A204.1 (cell line): ENCODE measurements around the gene WDR62.

Experiments used
- FAIRE-seq: peaks from 2 replicates; lab custom pipeline; 2012; peaks lifted over from hg19 to GRCh38; lab: Jason Lieb, UNC

The WDR62 gene

DNA sequence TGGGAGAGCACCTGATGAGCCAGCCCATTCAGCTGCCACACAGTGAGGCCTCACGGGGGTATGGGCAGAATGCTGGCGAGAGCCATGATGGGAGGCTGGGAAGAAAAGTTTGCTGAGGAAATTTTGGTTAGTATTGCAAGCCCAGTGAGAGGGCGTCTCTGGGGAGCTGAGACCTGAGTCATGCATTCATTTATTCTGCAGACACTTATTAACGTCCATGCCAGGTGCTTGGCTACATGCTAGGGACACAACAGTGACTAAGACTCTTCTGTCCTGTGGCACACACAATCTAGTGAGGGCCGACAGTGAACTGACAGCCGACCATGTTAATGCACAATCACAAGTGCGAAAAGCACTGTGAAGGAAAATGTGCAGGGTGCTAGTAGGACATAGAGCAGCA lies 27.2 kb downstream of the WDR62 start:
- no peak for FAIRE-seq

DNA sequence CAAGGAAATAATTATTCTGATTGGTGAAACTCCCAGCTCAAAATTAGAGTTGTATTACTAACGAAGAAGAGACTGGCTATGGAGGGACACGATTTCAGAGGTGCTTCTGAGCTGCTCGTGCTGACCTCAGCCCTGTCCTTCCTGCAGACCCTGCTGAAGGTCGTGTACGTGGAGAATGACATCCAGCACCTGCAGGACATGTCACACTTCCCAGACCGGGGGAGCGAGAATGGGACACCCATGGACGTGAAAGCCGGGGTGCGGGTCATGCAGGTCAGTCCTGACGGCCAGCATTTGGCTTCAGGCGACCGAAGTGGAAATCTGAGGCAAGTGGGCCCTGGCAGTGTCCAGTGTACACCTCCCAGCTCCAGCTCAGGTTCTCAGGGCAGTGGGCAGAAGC lies 28.2 kb downstream of the WDR62 start:
- FAIRE-seq: no peak

DNA sequence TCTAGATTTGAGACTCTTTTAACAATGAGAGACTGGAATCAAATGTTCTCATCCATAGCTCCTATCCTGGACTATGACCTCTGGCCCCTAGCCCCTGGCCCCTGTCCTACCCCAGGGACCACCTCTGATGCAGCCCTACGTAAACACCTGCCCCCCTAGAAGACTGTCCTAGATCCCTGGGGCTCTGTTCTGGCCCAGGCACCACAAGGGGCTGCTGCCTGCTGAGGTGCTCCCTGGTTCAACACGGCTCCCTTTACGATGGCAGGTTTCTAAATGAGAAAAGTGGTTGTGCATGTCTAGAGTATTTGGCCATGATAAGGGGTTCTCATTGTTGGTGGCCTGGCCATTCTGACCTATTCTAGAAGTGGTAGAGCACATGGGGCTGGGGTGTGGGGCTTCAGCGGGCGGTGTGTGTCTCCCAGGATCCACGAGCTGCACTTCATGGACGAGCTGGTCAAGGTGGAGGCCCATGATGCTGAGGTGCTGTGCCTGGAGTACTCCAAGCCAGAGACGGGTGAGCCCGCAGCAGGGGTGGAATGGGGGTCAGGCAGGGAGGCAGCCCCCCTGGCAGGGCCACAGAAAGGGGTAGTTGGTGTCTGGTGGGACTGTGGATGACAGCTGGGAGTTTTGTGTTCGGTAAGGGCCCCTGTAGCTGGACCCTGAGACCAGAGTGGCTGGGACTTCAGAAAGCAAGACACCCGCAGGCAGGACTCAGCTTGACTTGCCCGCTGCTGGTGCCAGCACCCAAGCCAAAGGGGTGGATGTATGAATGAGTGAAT lies 29.7 kb downstream of the WDR62 start:
- FAIRE-seq: no peak

GRCh38 chr19:36086326-36086725 lies 31.6 kb downstream of the WDR62 start:
- no peak for FAIRE-seq

- FAIRE-seq: no peak
Measured at GRCh38 chr19:36089847-36090246, 35.1 kb downstream of the WDR62 start.

GRCh38 chr19:36090910-36091695 lies 36.4 kb downstream of the WDR62 start:
- FAIRE-seq: no peak

DNA sequence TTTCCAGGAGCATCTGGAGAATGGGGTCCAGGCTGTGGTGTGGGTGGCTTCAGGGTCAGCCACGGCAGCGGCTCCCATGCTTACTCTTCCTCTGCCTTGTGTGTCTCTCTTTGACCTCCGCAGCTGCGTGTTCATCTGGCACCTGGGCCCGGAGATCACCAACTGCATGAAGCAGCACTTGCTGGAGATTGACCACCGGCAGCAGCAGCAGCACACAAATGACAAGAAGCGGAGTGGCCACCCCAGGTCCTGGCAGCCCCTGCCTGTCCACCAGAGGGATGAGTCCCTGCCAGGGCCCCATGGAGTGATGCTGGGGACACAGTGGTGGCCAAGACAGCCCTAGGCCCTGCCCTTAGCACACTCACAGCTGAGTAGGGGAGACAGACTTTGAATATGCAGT lies 37.9 kb downstream of the WDR62 start:
- FAIRE-seq: no peak

DNA sequence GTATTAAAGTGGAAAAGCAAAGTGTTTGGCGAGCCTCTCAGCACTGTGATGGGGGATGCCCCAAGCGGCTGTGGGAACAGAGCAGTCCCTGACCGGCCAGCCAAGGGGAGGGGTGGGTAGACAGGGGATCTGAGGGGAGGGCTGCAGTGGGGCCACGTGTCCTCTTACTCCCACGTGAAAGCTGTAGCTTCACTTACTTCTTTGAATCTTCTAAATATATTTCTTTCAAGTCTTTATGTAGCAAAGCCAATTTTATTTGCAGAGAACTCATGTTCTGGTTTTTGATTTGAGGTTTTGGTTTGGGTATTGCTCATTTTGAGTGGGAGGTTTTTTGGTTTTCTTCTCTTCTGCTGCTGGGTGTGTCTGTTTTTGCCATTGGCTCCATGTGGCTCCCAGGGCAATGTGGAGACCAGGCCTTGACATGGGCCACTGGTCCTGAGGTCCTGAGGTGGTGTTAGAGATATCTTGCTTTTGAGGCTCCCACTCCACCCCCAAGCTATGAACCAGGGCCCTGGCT lies 38.5 kb downstream of the WDR62 start:
- no peak for FAIRE-seq

- no peak for FAIRE-seq
Measured at GRCh38 chr19:36093687-36094086, 39.0 kb downstream of the WDR62 start.

DNA sequence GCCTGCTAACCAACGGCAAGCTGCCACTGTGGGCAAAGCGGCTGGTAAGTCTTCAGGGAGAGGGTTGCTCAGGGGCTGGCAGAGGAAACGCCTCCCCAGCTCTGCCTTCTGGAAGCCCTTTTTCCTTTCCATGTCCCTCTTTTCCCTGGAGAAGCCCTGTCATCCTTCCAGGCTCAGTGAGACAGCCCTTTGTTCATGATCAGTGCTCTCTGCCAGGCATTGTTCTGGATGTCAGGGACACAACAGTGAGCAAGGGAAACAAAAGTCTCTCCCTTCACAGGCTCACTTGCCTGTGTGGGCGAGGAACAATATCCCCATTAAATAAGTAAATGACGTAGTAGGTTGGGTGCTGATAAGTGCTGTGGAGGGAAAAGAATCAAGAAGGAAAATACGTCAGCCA lies 42.3 kb downstream of the WDR62 start:
- FAIRE-seq: no peak

DNA sequence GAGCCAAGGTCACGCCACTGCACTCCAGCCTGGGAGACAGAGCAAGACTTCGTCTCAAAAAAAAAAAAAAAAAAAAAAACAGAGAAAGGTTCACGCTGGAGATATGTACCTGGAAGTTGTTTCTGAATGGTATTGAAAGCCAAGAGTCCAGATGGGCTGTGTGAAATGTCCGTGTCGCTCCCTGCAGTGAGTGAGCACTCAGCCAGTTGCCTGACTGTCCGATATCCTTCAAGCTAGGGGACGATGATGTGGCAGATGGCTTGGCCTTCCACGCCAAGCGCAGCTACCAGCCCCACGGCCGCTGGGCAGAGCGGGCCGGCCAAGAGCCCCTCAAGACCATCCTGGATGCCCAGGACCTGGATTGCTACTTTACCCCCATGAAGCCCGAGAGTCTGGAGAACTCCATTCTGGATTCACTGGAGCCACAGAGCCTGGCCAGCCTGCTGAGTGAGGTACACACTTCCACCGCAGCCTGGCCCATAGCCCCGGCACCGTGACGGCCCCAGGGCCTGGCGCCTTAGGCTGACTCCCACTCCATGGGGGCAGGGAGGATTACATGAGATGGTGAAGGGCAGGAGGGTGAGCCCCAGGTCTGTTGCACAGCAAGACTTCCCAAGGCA lies 44.6 kb downstream of the WDR62 start:
- FAIRE-seq: no peak

DNA sequence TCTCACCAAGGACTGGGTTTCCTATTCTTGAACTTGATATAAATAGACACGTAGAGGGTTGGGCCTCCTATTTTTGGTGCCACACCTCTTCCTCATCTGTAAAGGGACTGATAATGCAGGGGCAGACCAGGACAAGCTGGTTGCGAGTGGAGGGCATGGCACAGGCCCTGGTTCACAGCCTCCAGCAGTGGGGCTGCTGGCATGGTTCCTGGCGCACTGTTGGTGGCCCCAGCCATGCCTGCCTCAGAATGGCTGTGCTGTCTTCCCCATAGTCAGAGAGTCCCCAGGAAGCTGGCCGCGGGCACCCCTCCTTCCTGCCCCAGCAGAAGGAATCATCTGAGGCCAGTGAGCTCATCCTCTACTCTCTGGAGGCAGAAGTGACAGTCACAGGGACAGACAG lies 45.8 kb downstream of the WDR62 start:
- FAIRE-seq: no peak

DNA sequence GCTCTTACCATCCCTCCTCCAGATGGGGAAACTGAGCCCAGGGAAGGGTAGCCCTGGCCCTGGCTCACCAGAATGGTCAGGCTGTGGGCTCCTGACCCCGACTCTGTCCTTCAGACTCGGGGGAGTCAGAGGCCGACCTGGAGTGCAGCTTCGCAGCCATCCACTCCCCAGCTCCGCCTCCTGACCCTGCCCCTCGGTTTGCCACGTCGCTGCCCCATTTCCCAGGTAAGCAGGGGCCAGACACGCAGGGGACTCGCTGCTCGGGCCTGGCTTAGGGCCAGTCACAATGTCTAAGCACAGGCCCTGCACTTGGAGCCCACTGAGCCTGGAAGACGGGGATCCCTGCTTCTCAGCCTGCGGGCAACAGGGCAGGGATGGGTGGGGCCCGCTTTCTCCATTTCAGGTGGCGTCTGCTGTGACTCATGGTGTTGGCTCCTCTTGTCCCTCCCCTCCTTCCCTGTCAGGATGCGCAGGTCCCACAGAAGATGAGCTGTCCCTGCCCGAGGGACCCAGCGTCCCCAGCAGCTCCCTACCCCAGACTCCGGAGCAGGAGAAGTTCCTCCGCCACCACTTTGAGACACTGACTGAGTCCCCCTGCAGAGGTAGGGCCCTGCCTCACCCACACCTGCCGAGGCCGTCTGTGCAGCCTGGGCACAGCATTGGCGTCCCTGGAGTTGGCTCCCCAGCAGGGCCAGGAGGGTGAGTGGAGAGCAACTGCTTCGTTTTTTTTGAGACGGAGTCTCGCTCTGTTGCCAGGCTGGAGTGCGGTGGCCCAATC lies 47.0 kb downstream of the WDR62 start:
- no peak for FAIRE-seq

DNA sequence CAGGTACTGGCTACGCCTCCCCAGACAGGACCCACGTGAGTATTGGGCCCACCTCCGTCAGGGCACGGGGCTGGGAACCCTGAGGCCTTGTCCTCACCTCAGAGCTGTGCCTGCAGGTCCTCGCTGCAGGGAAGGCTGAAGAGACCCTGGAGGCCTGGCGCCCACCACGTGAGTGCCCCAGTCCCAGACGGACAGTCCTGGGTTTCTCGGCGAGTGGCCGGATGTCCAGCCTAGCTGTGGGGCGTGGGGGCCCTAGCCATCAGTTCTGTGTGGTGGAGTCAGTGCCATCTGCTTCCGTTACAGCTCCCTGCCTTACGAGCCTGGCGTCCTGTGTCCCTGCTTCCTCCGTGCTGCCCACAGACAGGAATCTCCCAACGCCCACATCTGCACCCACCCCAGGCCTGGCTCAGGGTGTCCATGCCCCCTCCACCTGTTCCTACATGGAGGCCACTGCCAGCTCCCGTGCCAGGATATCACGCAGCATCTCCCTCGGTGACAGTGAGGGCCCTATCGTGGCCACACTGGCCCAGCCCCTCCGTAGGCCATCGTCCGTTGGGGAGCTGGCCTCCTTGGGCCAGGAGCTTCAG lies 48.4 kb downstream of the WDR62 start:
- FAIRE-seq: no peak

DNA sequence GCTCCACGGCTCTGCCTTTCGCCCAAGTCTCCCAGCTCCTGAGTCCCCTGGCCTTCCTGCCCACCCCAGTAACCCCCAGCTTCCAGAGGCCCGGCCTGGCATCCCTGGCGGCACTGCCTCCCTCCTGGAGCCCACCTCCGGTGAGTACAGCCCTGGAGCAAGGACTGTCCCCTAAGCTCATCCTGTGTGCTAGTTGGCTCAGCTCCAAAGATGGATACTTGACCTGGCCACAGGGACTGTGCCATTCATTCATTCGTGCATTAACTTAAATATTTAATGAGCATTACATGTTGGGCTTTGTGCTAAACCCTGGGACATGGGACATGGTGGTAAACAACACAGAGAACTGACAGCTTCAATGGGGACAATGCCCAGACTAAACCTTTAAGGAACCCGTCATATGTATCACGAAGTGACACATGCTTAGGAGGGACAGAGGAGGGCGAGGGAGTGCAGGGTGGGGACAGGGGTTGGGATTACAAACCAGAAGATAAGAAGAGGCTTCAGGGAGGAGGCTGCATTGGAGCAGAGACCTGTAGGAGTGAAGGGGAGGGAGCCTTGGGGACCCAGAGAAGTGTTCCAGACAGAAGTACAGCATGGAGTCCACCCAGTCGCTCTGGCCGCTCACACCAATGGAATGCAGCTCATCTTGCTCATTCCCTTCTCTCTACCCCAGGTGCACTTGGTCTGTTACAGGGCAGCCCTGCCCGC lies 49.3 kb downstream of the WDR62 start:
- FAIRE-seq: no peak

DNA sequence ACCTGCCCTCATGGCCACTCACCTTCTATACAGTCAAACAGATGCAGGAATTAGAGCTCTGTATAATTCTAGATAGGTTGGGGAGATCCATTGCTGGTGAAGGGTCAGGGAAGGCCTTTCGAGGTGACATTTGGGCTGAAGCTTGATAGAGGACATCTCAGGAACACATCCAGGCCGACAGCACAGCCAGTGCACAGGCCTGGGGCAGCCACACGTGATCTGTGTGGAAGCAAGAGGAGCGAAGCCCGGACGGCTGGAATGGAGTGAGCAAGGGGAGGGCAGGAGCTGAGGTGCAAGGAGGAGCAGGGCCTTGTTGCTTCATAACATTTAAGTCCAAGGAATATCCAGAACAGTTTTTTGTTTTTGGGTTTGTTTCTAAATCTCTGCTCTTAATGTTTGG lies 51.7 kb downstream of the WDR62 start:
- no peak for FAIRE-seq

DNA sequence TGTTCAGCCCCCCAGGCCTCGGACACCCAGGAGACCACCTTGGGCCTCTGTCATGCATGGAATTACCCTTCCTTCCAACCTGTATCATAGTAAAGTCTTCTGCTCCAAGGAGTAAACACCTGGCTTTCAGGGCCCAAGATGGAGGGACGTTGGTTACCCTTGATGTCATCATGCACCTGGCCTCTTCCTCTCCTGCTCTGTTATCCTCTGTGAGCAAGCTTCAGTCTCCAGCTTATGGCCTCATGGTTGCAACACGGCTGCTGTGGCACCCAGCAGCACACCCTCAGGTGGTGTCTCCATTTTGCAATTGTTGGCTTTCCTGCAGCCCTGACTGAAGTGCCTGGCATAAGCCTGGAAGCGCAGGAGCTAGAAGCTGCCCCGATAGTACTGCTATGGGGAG lies 52.3 kb downstream of the WDR62 start:
- no peak for FAIRE-seq

DNA sequence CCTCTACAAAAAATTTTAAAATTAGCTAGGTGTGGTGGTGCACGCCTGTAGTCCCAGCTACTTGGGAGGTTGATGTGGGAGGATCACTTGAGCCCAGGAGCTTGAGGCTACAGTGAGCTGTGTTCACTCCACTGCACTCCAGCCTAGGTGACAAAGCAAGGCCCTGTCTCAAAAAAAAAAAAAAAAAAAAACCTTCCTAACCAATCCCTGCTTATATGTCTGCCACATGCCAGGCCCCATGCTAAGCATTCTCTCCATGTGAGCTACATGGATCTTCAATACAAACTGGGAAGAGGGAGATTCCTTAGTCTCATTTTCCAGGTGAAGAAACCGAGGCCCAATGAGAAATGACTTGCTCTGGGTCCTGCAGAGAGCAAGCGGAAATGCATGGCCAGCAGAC lies 54.0 kb downstream of the WDR62 start:
- FAIRE-seq: no peak

- no peak for FAIRE-seq
Measured at GRCh38 chr19:36110487-36111199, 55.9 kb downstream of the WDR62 start, which contains the start of gene OVOL3. Gene OVOL3 (plus strand): TSS chr19:36111143. CDS start chr19:36111203, 60 bp downstream.

- FAIRE-seq: no peak
Measured at GRCh38 chr19:36111200-36111539, 56.5 kb downstream of the WDR62 start.

DNA sequence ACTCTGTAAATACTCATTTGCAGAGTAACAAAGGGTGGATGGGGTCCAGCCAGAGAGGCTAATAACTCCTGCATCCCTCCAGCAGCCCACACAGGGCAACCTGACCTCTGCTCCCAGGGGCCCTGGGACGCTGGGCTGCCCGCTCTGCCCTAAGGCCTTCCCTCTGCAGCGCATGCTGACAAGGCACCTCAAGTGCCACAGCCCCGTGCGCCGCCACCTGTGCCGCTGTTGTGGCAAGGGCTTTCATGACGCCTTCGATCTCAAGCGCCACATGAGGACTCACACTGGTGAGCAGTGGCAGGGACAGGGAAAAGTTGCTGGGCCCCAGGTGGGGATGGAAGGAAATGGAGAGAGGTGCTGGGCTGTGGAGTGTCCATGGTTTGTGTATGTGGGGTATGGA lies 58.0 kb downstream of the WDR62 start:
- FAIRE-seq: no peak
